IPS-15b (cell line): ENCODE results near the gene MLXIPL.
"Not testable (repeated sequence)": the region's sequence is repeated elsewhere in the genome, so short reads cannot be mapped to it uniquely, and the experiment has no call there.

ENCODE experiments used
- H3K27me3 ChIP-seq: one replicate; pipeline ENCODE4 v1.6.1; 2013; ENCODE audit warnings: low read length; ENCODE audit not compliant: control insufficient read depth, insufficient read depth
- H3K36me3 ChIP-seq: one replicate; pipeline ENCODE4 v1.6.1; 2013; ENCODE audit warnings: low read length; ENCODE audit not compliant: control insufficient read depth, insufficient read depth
- H3K4me1 ChIP-seq: one replicate; pipeline ENCODE4 v1.6.1; 2013; ENCODE audit warnings: mild to moderate bottlenecking, low read length; ENCODE audit not compliant: control insufficient read depth, insufficient read depth
- H3K4me3 ChIP-seq: one replicate; pipeline ENCODE4 v1.5.1; 2013; ENCODE audit warnings: low read depth, low read length
- H3K9ac ChIP-seq: one replicate; pipeline ENCODE4 v1.6.1; 2013; ENCODE audit warnings: low read depth, mild to moderate bottlenecking, low read length
- H3K9me3 ChIP-seq: one replicate; pipeline ENCODE4 v1.6.1; 2013; ENCODE audit warnings: mild to moderate bottlenecking, low read length; ENCODE audit not compliant: control insufficient read depth, insufficient read depth

Gene MLXIPL

DNA sequence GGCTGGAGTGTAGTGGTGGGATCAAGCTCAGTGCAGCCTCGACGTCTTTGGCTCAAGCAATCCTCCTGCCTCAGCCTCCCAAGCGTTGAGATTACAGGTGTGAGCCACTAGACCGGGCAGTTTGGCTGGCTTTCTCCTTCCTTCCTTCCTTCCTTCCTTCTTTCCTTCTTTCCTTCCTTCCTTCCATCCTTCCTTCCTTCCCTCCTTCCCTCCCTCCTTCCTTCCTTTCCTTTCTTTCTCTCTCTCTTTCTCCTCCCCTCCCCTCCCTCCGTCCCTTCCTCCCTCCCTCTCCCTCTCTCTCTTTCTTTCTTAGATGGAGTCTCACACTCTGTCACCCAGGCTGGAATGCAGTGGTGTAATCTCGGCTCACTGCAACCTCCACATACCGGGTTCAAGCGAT is 35.7 kb upstream of the MLXIPL start:
- Histone ChIP-seq H3K36me3 (no peaks in the 10 kb centered on the region), H3K9ac (no peak overlapping the region), H3K4me3 (no peak overlapping the region), H3K9me3 (no peaks in the 10 kb centered on the region), H3K27me3 (no peaks in the 10 kb centered on the region), H3K4me1 (no peaks in the 10 kb centered on the region)

DNA sequence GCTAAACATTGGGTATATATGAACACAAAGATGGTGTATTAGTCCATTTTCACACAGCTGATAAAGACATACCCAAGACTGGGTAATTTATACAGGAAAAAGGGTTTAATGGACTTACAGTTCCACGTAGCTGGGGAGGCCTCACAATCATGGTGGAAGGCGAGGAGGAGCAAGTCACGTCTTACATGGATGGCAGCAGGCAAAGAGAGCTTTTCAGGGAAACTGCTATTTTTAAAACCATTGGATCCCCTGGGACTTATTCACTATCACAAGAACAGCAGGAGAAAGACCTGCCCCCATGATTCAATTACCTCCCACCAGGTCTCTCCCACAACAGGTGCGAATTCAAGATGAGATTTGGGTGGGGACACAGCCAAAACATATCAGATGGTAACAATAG is 31.0 kb upstream of the MLXIPL start:
- H3K9me3 ChIP-seq, H3K4me3 ChIP-seq, H3K36me3 ChIP-seq, H3K4me1 ChIP-seq, H3K9ac ChIP-seq: not testable (repeated sequence)
- H3K27me3 ChIP-seq = peaks cover 12% of the 10 kb centered on the region

DNA sequence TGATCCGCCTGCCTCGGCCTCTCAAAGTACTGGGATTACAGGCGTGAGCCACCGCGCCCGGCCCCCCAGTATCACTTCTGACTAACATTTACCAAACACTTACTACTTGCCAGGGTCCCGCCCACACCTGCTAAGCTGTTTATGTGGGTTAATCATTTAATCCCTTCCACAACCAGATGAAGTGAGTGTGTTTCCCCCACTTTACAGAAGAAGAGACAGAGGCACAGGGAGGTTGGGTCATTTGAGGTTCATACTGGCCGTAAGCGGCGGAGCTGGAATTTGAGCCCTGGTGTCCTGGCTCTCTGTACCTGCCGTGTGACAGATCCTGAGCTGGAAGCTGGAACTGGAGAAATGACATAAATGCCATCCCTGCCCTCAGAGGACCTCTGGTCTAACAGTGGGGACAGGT is 28.2 kb upstream of the MLXIPL start:
- H3K27me3 ChIP-seq = peaks cover 31% of the 10 kb centered on the region
- no peak overlapping the region for H3K4me3 ChIP-seq
- peaks cover 3% of the 10 kb centered on the region for H3K4me1 ChIP-seq
- H3K36me3 ChIP-seq = no peaks in the 10 kb centered on the region
- H3K9ac ChIP-seq = no peak overlapping the region
- H3K9me3 ChIP-seq = no peaks in the 10 kb centered on the region

DNA sequence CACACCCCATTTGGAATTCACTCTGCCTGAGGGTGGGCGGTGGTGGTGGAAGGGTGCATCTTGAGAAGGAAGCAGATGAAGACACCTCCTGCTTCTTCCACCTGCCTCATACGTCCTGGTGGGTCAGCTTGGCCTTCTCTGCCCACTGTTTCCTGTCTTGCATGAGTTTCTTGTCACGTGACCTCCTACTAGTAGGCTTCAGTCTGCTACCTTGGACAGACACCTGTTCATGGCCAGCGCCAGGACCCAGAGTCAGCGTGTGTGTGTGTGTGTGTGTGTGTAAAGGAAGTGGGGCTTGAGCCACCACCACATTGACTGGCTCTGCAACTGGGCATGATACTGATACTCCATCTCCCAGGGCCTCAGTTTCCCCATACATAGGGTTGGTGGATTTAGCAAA is 26.2 kb upstream of the MLXIPL start:
- no peak overlapping the region for H3K9ac ChIP-seq
- H3K36me3 ChIP-seq = no peaks in the 10 kb centered on the region
- H3K4me3 ChIP-seq = no peak overlapping the region
- peaks cover 7% of the 10 kb centered on the region for H3K4me1 ChIP-seq
- no peaks in the 10 kb centered on the region for H3K9me3 ChIP-seq
- peaks cover 46% of the 10 kb centered on the region for H3K27me3 ChIP-seq

DNA sequence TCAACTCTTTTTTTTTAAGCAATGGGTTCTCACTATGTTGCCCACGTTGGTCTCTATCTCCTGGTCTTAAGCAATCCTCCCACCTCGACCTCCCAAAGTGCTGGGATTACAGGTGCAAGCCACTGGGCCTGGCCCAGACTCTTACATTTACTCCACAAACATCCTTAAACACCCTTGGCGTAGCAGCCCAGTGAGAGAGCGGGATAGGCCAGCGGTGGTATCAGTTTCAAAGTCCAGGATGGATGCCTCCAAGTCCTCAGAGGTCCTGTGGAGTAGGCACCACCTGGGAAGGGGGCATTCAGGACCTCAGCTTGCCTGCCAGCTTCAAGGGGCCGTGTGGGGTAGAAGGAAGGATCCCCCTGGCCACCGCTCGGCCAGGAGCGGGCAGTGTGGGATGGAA is 25.3 kb upstream of the MLXIPL start:
- Histone ChIP-seq H3K36me3 (no peaks in the 10 kb centered on the region), H3K27me3 (peaks cover 46% of the 10 kb centered on the region)

DNA sequence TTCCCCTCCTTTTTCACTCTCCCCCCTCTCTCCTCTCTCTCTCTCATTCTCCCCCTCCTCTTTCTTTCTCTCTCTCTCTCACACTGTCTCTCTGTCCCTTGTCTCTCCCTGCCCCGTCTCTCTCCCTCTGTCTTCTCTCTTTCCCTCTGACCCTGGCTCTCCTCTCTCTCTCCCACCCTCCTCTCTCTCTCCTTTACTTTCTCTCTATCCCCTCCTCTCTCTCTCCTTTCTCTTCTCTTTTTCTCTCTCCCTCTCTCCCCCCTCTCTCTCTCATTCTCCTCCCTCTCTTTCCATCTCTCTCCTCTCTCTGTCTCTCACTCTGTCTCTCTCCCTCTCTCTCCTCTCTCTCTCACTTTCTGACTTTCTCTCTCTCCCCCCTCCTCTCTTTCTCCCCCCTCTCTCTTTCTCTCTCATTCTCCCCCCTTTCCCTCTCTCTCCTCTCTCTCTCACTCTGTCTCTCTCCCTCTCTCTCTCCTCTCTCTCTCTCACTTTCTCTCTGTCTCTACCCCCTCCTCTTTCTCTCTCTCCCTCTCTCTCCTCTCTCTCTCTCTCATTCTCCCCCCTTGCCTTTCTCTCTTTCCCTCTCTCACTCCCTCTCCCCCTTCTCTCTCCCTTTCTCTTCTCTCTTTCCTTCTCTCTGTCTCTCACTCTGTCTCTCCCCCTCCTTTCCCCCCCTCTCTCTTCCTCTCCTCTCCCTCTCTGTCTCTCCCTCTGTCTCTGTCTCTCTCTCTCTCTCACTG is 24.4 kb upstream of the MLXIPL start:
- H3K9ac ChIP-seq = no peak overlapping the region
- H3K27me3 ChIP-seq = peaks cover 46% of the 10 kb centered on the region
- peak overlapping the region; percentile 58 for H3K4me3 ChIP-seq

More for the DNA sequence above, 25.3 kb upstream of the MLXIPL start:
- Histone ChIP-seq H3K9ac (no peak overlapping the region), H3K4me1 (peaks cover 7% of the 10 kb centered on the region), H3K9me3 (no peaks in the 10 kb centered on the region), H3K4me3 (no peak overlapping the region)

DNA sequence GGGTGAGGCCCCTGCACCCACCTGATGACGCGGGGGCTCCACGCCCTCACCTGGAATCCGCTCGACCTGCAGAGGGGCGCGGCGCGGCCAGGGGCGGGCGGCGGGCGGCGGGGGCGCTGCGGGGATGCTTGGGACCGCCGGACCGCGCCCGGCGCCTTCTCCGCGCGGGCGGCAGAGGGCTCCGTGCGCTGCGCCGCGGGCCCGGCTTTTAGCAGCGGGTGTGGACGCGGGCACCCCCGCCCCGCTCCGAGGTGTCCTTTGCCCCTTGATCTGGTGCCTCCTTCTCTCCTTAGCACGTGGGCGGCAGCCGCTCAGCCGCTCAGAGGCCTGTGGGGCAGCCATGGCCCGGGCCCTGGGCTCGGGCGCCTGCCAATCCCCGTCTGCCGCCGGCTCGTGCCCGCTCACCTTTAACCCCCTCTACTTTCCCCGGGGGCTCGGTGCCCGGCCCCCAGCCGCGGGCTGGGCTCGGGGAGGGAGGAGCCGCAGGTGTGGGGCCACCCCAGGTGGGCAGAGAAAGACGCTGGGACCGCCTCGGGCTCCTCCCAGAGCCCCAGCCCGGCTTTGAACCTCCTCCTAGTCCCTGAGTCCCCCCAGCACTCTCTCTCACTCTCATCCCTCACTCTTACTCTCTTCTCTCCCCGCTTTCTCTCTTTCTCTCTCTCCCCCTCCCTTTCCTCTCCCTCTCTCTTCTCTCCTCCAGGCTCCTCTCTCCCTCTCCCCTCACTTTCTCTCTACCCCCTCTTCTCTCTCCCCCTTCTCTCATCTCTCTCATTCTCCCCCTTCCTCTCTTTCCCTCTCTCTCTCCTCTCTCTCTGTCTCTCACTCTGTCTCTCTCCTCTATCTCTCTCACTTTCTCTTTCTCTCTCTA is 23.6 kb upstream of the MLXIPL start:
- H3K4me3 ChIP-seq = peak overlapping the region; percentile 58
- no peaks in the 10 kb centered on the region for H3K36me3 ChIP-seq
- H3K27me3 ChIP-seq = peaks cover 46% of the 10 kb centered on the region
- H3K4me1 ChIP-seq = peaks cover 7% of the 10 kb centered on the region
- H3K9me3 ChIP-seq = no peaks in the 10 kb centered on the region
- no peak overlapping the region for H3K9ac ChIP-seq

More for the DNA sequence above, 24.4 kb upstream of the MLXIPL start:
- no peaks in the 10 kb centered on the region for H3K9me3 ChIP-seq
- no peaks in the 10 kb centered on the region for H3K36me3 ChIP-seq
- H3K4me1 ChIP-seq = peaks cover 7% of the 10 kb centered on the region

DNA sequence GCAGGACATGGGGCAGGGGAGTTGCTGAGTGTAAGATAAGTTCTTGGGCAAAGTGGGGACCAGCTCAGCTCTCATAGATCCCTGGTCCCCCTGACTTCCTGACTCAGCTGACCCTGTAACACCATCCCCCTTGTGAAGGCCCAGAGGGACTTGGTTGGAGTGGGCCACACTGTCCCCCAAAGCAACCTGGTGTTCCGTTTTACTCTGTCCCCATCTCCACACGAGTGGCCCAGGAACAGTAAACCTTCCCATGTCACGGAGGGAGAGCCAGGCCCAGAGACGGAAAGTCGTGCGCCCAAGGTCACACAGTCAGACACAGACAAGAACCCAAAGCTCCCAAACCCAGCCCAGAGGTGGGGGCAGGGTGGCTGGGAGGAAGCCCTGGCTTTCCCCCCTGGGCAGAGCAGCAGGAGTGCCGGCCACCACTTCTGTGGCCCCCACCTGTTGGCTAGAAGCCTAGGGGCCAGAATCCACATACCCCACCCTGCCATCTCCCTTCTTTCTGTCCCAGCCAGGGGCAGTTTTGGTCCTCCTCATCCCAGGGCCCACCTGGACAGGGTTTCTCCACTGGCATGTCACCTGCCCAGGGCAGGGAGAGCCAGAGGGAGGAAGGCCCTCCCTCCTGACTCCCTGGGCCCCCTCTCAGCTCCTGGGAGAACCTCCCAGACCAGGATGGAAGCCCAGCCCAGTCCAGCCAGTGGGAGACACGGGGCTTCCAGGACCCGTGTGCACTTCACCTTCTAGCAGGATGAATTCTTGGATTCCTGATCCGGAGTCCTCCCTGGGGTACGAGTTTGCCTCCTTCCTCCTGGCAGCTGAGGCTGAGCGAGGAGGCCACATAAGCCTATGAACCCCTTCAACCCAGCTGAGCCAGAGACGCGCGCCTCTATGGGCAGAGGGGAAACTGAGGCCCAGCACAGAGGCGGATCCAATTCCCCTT is 22.7 kb upstream of the MLXIPL start:
- peaks cover 7% of the 10 kb centered on the region for H3K4me1 ChIP-seq
- no peaks in the 10 kb centered on the region for H3K36me3 ChIP-seq
- no peaks in the 10 kb centered on the region for H3K9me3 ChIP-seq
- H3K9ac ChIP-seq = no peak overlapping the region
- H3K4me3 ChIP-seq = peak overlapping the region; percentile 39
- peaks cover 46% of the 10 kb centered on the region for H3K27me3 ChIP-seq

DNA sequence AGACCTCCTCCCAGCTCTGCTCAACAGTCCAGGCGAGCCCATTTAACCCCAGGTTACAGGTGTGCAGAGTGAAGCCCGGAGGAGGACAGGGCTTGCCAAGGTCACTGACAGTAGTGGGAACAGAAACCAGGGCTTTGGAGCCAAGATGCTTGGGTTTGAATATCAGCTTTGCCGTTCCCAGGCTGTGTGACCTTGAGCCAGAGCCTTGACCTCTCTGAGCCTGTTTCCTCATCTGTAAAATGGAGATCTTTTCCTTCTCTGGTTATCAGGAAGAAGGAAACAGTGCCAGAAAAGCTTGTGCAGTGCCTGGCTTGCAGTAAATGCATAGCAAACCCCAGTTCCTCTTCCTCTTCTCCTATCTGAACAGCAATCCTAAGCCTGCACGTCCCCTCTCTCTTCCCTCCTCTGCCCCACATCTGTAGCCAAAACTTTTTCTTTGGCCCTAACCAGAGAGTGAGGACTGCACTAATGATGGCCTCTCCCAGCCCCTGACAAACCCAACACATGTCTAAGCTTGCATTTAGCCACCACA is 21.4 kb upstream of the MLXIPL start:
- peaks cover 37% of the 10 kb centered on the region for H3K27me3 ChIP-seq
- no peaks in the 10 kb centered on the region for H3K36me3 ChIP-seq
- no peak overlapping the region for H3K4me3 ChIP-seq
- no peaks in the 10 kb centered on the region for H3K9me3 ChIP-seq
- H3K9ac ChIP-seq = no peak overlapping the region
- peaks cover 7% of the 10 kb centered on the region for H3K4me1 ChIP-seq

DNA sequence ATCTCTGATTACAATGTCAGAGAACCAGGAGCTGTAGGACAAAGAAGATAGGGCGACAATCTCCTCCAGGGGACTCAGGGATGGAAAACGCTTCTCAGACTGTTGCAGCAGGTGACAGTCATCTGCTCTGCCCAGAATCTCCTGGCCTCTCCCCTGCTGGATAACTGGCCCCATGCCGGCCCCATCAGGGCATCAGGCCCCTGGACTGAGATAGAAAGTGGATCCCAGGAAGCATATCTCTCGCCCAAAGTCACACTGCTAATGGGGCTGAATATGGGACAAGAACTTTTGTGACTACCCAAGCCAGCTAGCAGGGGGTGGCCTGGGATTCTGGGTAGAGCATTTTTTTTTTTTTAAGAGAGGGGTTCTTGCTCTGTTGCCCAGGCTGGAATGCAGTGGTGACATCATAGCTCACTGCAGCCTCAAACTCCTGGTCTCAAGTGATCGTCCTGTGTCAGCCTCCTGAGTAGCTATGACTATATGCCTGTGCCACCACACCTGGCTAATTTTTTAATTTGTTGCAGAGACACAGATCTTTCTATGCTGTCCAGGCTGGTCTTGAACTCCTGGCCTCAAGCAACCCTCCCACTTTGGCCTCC is 20.5 kb upstream of the MLXIPL start:
- Histone ChIP-seq H3K9me3 (no peaks in the 10 kb centered on the region), H3K27me3 (peaks cover 31% of the 10 kb centered on the region), H3K4me1 (peaks cover 7% of the 10 kb centered on the region), H3K36me3 (no peaks in the 10 kb centered on the region), H3K9ac (no peak overlapping the region), H3K4me3 (no peak overlapping the region)

DNA sequence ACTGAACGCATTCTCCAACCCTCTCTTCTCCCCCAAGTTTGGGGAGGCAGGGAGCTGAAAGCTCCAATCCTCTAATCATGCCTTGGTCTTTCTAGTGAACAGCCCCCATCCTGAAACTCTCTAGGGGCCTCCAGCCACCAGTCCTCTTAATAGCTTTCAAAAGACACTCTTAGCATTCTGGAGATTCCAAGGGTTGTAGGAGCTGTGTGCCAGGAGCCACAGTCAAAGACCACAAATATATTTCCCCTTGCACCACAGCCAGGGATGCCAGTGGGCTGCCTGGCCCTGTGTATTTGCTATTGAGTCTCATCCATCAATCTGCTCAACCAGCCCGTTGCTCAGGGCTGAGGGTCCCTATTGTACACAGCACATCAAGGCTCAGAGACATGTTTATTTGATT is 18.5 kb upstream of the MLXIPL start:
- H3K9ac ChIP-seq = no peak overlapping the region
- peaks cover 4% of the 10 kb centered on the region for H3K4me1 ChIP-seq
- no peaks in the 10 kb centered on the region for H3K9me3 ChIP-seq
- no peaks in the 10 kb centered on the region for H3K36me3 ChIP-seq
- no peak overlapping the region for H3K4me3 ChIP-seq
- peaks cover 15% of the 10 kb centered on the region for H3K27me3 ChIP-seq
